LNCaP clone FGC (cell line): ENCODE data around the gene ZIK1.

ENCODE experiments used
- DNase-seq: peaks from one replicate; pipeline ENCODE4 v3.0.0-alpha.2; 2011; ENCODE audit warnings: low read depth
- H3K4me3 ChIP-seq: 2 replicates; pipeline ENCODE4 v1.5.1; 2011; ENCODE audit warnings: mild to moderate bottlenecking, low read depth, low read length, control low read depth
- TF ChIP-seq, protein P1 (sequence below): IDR thresholded peaks from 2 replicates; pipeline ENCODE4 v1.5.1; 2012; ENCODE audit warnings: mild to moderate bottlenecking; ENCODE audit not compliant: control insufficient read depth, insufficient read depth; ENCODE audit errors: extremely low read depth

Gene ZIK1

DNA sequence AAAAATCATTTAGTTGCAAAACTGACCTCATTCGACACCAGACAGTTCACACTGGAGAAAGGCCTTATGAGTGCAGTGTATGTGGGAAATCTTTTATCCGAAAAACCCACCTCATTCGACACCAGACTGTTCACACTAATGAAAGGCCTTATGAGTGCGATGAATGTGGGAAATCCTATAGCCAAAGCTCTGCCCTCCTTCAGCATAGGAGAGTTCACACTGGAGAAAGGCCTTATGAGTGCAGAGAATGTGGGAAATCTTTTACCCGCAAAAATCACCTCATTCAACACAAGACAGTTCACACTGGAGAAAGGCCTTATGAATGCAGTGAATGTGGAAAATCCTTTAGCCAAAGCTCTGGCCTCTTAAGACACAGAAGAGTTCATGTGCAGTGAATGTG, 23.0 kb downstream of the ZIK1 start:
- TF ChIP-seq, protein P1, sequence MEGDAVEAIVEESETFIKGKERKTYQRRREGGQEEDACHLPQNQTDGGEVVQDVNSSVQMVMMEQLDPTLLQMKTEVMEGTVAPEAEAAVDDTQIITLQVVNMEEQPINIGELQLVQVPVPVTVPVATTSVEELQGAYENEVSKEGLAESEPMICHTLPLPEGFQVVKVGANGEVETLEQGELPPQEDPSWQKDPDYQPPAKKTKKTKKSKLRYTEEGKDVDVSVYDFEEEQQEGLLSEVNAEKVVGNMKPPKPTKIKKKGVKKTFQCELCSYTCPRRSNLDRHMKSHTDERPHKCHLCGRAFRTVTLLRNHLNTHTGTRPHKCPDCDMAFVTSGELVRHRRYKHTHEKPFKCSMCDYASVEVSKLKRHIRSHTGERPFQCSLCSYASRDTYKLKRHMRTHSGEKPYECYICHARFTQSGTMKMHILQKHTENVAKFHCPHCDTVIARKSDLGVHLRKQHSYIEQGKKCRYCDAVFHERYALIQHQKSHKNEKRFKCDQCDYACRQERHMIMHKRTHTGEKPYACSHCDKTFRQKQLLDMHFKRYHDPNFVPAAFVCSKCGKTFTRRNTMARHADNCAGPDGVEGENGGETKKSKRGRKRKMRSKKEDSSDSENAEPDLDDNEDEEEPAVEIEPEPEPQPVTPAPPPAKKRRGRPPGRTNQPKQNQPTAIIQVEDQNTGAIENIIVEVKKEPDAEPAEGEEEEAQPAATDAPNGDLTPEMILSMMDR, result no peak

DNA sequence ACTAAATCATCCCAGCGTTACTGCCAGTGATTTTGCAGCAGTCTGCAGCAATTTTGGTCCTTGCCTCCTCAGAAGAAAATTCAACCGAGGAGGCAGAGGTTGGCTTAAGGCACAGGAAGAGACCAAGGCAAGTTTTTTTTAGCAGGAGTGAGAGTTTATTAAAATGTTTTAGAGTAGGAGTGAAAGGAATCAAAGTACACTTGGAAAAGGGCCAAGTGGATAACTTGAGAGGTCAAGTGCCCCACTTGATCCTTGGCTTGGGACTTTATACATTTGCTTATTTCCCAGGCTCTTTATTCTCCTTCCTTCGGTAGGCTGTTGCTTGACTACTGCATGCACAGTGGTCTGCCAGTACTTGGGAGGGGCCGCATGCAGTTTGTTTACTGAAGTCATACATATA, 27.2 kb downstream of the ZIK1 start:
- TF ChIP-seq, protein P1, result no peak
- no peak for DNase-seq
- no peak overlapping the region for H3K4me3 ChIP-seq

More for the DNA sequence above, 23.0 kb downstream of the ZIK1 start:
- no peak overlapping the region for H3K4me3 ChIP-seq
- DNase-seq, result no peak

DNA sequence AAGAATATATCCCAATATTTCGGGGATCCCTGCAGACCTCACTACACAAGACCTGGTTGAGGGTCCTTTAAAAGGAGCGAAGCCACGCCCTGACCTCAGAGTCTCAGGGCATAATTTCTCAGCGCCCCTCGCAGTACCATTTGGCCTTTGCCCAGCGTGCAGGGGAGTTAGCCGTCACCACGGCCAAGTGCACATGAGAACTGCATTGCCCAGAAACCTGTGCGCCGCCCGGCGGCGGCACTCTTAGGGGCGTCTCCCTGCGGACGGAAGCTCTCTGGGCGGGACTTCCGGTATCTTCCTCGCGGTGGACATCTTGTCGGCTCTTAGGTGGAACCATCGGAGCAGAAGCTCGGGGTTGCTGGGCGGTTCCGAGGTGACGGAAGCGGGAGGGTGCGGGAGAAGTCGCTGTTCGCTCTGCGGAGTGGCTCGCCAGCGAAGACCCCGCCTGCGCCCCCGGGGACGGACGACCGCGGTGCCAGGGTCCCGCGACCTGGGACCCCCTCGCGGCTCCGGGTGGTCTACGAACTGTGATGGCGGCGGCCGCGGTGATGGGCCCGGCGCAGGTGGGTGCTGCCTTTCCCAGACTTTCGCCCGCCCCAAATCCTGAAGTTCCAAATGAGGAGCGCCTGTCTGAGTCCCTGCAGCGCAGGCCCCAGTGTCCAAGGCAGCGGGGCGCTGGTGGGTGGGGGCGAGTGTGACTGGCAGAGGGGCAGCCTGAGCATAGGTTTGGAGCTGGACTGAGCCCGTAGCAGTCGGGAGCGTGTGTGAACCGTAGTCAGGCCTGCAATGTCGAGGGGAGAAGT, 30.2 kb downstream of the ZIK1 start, which contains the start of gene ZNF134:
Gene ZNF134 (plus strand): TSS at position 302 of the 803 bp plus-strand sequence. CDS start 5,227 bp downstream, outside the sequence.
- peak within 1 kb of the TSS; percentile 89 for H3K4me3 ChIP-seq
- peak; percentile 75 for DNase-seq
- TF ChIP-seq, protein P1, result no peak

DNA sequence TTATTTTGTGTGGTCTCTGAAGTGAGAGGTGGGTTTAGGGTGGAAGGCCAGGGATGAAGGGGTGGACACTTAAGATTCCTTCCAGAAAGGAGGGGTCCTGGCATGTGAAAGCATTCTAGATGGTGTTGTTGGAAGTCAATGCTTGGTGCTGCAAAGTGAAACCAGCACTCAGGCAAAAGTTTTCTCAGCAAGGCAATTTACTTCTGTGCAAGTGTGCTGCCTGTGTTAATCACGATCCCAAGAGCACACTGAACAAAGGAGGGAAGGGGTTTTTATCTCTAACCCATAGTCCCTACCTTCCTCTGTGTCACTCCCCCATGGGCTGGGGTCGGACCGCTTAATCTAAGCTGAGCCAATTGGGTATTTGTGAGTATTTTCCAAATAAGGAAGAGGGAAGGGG, 31.4 kb downstream of the ZIK1 start:
- TF ChIP-seq, protein P1, result no peak
- no peak for DNase-seq
- peak overlapping the region; percentile 89 for H3K4me3 ChIP-seq

DNA sequence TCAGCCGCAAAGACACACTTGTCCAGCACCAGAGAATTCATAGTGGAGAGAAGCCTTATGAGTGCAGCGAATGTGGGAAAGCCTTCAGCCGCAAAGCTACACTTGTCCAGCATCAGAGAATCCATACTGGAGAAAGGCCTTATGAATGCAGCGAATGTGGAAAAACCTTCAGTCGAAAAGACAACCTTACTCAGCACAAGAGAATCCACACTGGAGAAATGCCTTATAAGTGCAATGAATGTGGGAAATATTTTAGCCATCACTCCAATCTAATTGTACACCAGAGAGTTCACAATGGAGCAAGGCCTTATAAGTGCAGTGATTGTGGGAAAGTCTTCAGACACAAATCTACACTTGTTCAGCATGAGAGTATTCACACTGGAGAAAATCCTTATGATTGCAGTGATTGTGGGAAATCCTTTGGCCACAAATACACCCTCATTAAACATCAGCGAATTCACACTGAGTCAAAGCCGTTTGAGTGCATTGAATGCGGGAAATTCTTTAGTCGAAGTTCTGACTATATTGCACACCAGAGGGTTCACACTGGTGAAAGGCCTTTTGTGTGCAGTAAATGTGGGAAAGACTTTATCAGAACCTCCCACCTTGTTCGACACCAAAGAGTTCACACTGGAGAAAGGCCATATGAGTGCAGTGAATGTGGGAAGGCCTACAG, 36.9 kb downstream of the ZIK1 start:
- no peak overlapping the region for H3K4me3 ChIP-seq
- TF ChIP-seq, protein P1, result no peak
- DNase-seq, result no peak

DNA sequence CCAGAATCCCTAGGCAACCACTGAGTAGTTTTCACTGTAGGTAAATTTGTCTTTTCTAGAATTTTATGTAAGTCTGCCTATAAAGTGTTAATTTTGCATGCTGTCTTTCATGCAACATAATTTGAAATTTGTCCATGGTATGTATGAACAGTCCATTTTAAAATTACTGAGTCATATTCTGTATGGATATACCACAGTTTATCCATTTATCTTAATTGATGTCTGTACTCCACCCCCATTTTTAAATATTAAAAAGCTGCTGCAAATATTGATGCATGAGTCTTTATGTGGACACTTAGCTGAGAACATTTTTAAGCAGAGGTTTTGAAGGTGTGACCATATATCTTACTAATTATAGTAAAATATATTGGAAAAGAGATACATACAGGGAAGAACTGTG, 39.1 kb downstream of the ZIK1 start:
- H3K4me3 ChIP-seq, result no peak overlapping the region
- no peak for DNase-seq
- TF ChIP-seq, protein P1, result no peak
